GM19467 (cell line): ENCODE data around the gene HOXA9.

Experiments
- ATAC-seq: cut with Tn5 transposase; IDR thresholded peaks from one replicate; pipeline ENCODE4 v1.9.1; 2021; ENCODE audit warnings: mild to moderate bottlenecking, moderate library complexity; ENCODE audit not compliant: unreplicated experiment

Gene HOXA9

GRCh38 chr7:27188386-27189294 is 23.3 kb upstream of the HOXA9 start:
- no peak for ATAC-seq

GRCh38 chr7:27187475-27188385 is 22.4 kb upstream of the HOXA9 start:
- ATAC-seq, result no peak

GRCh38 chr7:27186668-27187474 is 21.5 kb upstream of the HOXA9 start:
- ATAC-seq, result no peak

- no peak for ATAC-seq
Measured at GRCh38 chr7:27185854-27186667, 20.7 kb upstream of the HOXA9 start.

GRCh38 chr7:27185013-27185853 is 19.9 kb upstream of the HOXA9 start, which contains the start of gene HOXA11:
Gene HOXA11, minus strand, starts transcription at chr7:27185232. Its CDS starts 88 bp downstream, at chr7:27185144.
- no peak for ATAC-seq

GRCh38 chr7:27184337-27185012 is 19.1 kb upstream of the HOXA9 start:
- no peak for ATAC-seq

- no peak for ATAC-seq
Measured at GRCh38 chr7:27183682-27184336, 18.5 kb upstream of the HOXA9 start.

GRCh38 chr7:27182861-27183681 is 17.7 kb upstream of the HOXA9 start:
- no peak for ATAC-seq

GRCh38 chr7:27182285-27182841 is 17.0 kb upstream of the HOXA9 start:
- ATAC-seq, result no peak

GRCh38 chr7:27181795-27182275 is 16.5 kb upstream of the HOXA9 start:
- ATAC-seq, result no peak

- no peak for ATAC-seq
Measured at GRCh38 chr7:27180431-27181420, 15.4 kb upstream of the HOXA9 start.

GRCh38 chr7:27179503-27180430 is 14.4 kb upstream of the HOXA9 start:
- ATAC-seq, result no peak

GRCh38 chr7:27179030-27179429 is 13.7 kb upstream of the HOXA9 start:
- ATAC-seq, result no peak

GRCh38 chr7:27178366-27178765 is 13.0 kb upstream of the HOXA9 start:
- ATAC-seq, result no peak
